HCT116 (cell line): ENCODE measurements around the gene DNTT. TPM values are rescaled to one million over a fixed set of nuclear protein-coding genes. Genes with fewer than 3 reads are reported as not detected.

Source experiments
- ATAC-seq: fragments of 200-7000 bp; cut with Tn5 transposase; 2 replicates; pipeline ENCODE4 v1.9.1; 2020; ENCODE audit warnings: mild to moderate bottlenecking, moderate library complexity
- BruUV-seq: library from RNA; stranded (reverse); fragments of 400-500 nt; replicated peaks from 2 replicates; lab custom pipeline; 2021; lab: Mats Ljungman, UMichigan
- CTCF ChIA-PET: fragments of 300-600 bp; sonication (Branson Sonifier 250); formaldehyde crosslinking; loops from one replicate; lab custom pipeline; 2021; ENCODE audit warnings: antibody characterized with exemption; lab: Charles Lee
- POLR2A ChIA-PET: fragments of 300-600, 350-600 bp; sonication (Branson Sonifier 250); formaldehyde crosslinking; loops from one replicate; lab custom pipeline; 2021; ENCODE audit warnings: antibody characterized with exemption; lab: Charles Lee
- RAD21 ChIA-PET, 2 experiments: fragments of 300-600 bp; sonication (Branson Sonifier 250); formaldehyde crosslinking; loops; one replicate each; lab custom pipeline; 2023; ENCODE audit warnings: low total read pairs in 2 of 2; ENCODE audit not compliant: uncharacterized antibody in 2 of 2, unreplicated experiment in 2 of 2, low non-redundant PET in 1 of 2; lab: Charles Lee
- DNase-seq: peaks from one replicate; pipeline ENCODE4 v3.0.0-alpha.2; 2010; ENCODE audit warnings: low read depth, low spot score
- H2AFZ ChIP-seq: fragments of 200-600 bp; shearing (Covaris generic), sonication (generic); 2 replicates; pipeline ENCODE4 v1.6.1; 2017; ENCODE audit warnings: low read depth, mixed run types, mixed read lengths, antibody characterized with exemption, low read length; ENCODE audit not compliant: poor library complexity, severe bottlenecking
- H3K27ac ChIP-seq: 2 replicates; pipeline ENCODE4 v1.5.1; 2012; ENCODE audit warnings: low read depth, low read length
- H3K27me3 ChIP-seq: fragments of 200-600 bp; sonication (generic); 2 replicates; pipeline ENCODE4 v1.6.1; 2016; ENCODE audit warnings: mixed run types, low read length, mixed read lengths; ENCODE audit not compliant: insufficient read depth
- H3K36me3 ChIP-seq, 2 experiments: fragments of 200-500 bp in 1 of 2; fragments of 200-600 bp in 1 of 2; sonication (Bioruptor generic) in 1 of 2; sonication (generic) in 1 of 2; 2 replicates each; pipeline versions ENCODE4 v1.5.1 to v1.6.1; 2014 to 2016; ENCODE audit warnings: low read length in 2 of 2, inconsistent platforms in 1 of 2, mixed read lengths in 1 of 2, mixed run types in 1 of 2; ENCODE audit not compliant: insufficient read depth in 2 of 2, control insufficient read depth in 1 of 2
- H3K4me1 ChIP-seq, 2 experiments: fragments of 200-600 bp in 1 of 2; sonication (generic) in 1 of 2; 2 replicates each; pipeline versions ENCODE4 v1.5.1 to v1.6.1; 2012 to 2017; ENCODE audit warnings: low read length in 2 of 2, inconsistent platforms in 1 of 2, mild to moderate bottlenecking in 1 of 2, mixed read lengths in 1 of 2, mixed run types in 1 of 2, moderate library complexity in 1 of 2; ENCODE audit not compliant: insufficient read depth in 2 of 2, control insufficient read depth in 1 of 2
- H3K4me2 ChIP-seq: fragments of 200-600 bp; sonication (generic); 2 replicates; pipeline ENCODE4 v1.6.1; 2017; ENCODE audit warnings: mixed run types, low read length, mixed read lengths
- H3K4me3 ChIP-seq, 2 experiments: fragments of 200-600 bp in 1 of 2; sonication (generic) in 1 of 2; replicated peaks in 1 of 2; 2 replicates each; pipeline ENCODE4 v1.5.1; 2011 to 2016; ENCODE audit warnings: low read length in 2 of 2, control low read depth in 1 of 2, low read depth in 1 of 2, mild to moderate bottlenecking in 1 of 2, mixed read lengths in 1 of 2, mixed run types in 1 of 2
- H3K79me2 ChIP-seq: fragments of 200-600 bp; sonication (generic); 2 replicates; pipeline ENCODE4 v1.6.1; 2017; ENCODE audit warnings: mild to moderate bottlenecking, mixed run types, low read length, moderate library complexity, mixed read lengths; ENCODE audit not compliant: insufficient read depth
- H3K9ac ChIP-seq: fragments of 200-600 bp; sonication (generic); 2 replicates; pipeline ENCODE4 v1.6.1; 2016; ENCODE audit warnings: low read length, mixed read lengths
- H3K9me2 ChIP-seq: fragments of 200-600 bp; sonication (generic), shearing (Covaris generic); 2 replicates; pipeline ENCODE4 v1.6.1; 2017; ENCODE audit warnings: mixed run types, mild to moderate bottlenecking, moderate library complexity; ENCODE audit not compliant: insufficient read depth
- H3K9me3 ChIP-seq, 2 experiments: fragments of 200-500 bp in 1 of 2; fragments of 200-600 bp in 1 of 2; sonication (Bioruptor generic) in 1 of 2; sonication (generic) in 1 of 2; 2 replicates each; pipeline ENCODE4 v1.6.1; 2014 to 2017; ENCODE audit warnings: low read length in 2 of 2, mixed read lengths in 2 of 2, inconsistent platforms in 1 of 2, low read depth in 1 of 2, mild to moderate bottlenecking in 1 of 2, mixed run types in 1 of 2, moderate library complexity in 1 of 2; ENCODE audit not compliant: control insufficient read depth in 1 of 2, insufficient read depth in 1 of 2
- H4K20me1 ChIP-seq: fragments of 200-600 bp; sonication (generic), shearing (Covaris generic); 2 replicates; pipeline ENCODE4 v1.6.1; 2017; ENCODE audit warnings: mixed run types, mild to moderate bottlenecking, moderate library complexity; ENCODE audit not compliant: insufficient read depth
- ELF1 ChIP-seq: IDR thresholded peaks from 2 replicates; pipeline ENCODE4 v1.6.1; 2012; ENCODE audit warnings: low read depth, borderline replicate concordance
- EZH2phosphoT487 ChIP-seq: fragments of 200-600 bp; IDR thresholded peaks from 2 replicates; pipeline ENCODE4 v1.6.1; 2018; ENCODE audit warnings: antibody characterized with exemption, borderline replicate concordance
- POLR2A ChIP-seq: IDR thresholded peaks from 2 replicates; pipeline ENCODE4 v1.7.0; 2011; ENCODE audit warnings: borderline replicate concordance; ENCODE audit not compliant: insufficient read depth, insufficient read length; ENCODE audit errors: extremely low read depth
- SP1 ChIP-seq: IDR thresholded peaks from 2 replicates; pipeline ENCODE4 v1.6.1; 2012; ENCODE audit warnings: low read depth
- SRF ChIP-seq: IDR thresholded peaks from 2 replicates; pipeline ENCODE4 v1.6.1; 2012; ENCODE audit warnings: low read depth
- ZNF274 ChIP-seq: fragments of 200-500 bp; sonication (Bioruptor generic); IDR thresholded peaks from 2 replicates; pipeline ENCODE4 v1.6.1; 2014; ENCODE audit warnings: mild to moderate bottlenecking, low read depth, low read length, inconsistent platforms
- intact Hi-C: fragments of 100-400 bp; cut with micrococcal nuclease; formaldehyde crosslinking; loops from 2 replicates; pipeline ENCODE4 v1.10.0; 2022
- total RNA-seq: library from RNA; stranded (reverse); gene quantifications from one replicate; pipeline ENCODE4 v1.2.1, GENCODE V29; 2021; ENCODE audit not compliant: unreplicated experiment
- TF ChIP-seq, protein P1 (sequence below): IDR thresholded peaks from 2 replicates; pipeline ENCODE4 v1.6.1; 2012
- TF ChIP-seq, protein P2 (sequence below): IDR thresholded peaks from 2 replicates; pipeline ENCODE4 v1.6.1; 2012; ENCODE audit warnings: low read depth
- TF ChIP-seq, protein P3 (sequence below): IDR thresholded peaks from 2 replicates; pipeline ENCODE4 v1.6.1; 2012
- TF ChIP-seq, protein P4 (sequence below), 3 experiments: fragments of 200-600 bp in 1 of 3; sonication (generic) in 1 of 3; IDR thresholded peaks in 2 of 3; conservative IDR thresholded peaks in 1 of 3; 2 replicates each; pipeline ENCODE4 v1.5.1; 2012 to 2017; ENCODE audit warnings: low read depth in 2 of 3, low read length in 2 of 3, antibody characterized with exemption in 1 of 3, borderline replicate concordance in 1 of 3, control low read depth in 1 of 3, mild to moderate bottlenecking in 1 of 3, mixed read lengths in 1 of 3, mixed run types in 1 of 3, moderate library complexity in 1 of 3; ENCODE audit not compliant: insufficient read depth in 1 of 3
- TF ChIP-seq, protein P5 (sequence below): IDR thresholded peaks from 2 replicates; pipeline ENCODE4 v1.6.1; 2011; ENCODE audit warnings: mild to moderate bottlenecking, low read length, moderate library complexity; ENCODE audit not compliant: insufficient replicate concordance; ENCODE audit errors: extremely low read depth

DNTT gene
- total RNA-seq, 1 experiment from 2014 or later = not detected

DNA sequence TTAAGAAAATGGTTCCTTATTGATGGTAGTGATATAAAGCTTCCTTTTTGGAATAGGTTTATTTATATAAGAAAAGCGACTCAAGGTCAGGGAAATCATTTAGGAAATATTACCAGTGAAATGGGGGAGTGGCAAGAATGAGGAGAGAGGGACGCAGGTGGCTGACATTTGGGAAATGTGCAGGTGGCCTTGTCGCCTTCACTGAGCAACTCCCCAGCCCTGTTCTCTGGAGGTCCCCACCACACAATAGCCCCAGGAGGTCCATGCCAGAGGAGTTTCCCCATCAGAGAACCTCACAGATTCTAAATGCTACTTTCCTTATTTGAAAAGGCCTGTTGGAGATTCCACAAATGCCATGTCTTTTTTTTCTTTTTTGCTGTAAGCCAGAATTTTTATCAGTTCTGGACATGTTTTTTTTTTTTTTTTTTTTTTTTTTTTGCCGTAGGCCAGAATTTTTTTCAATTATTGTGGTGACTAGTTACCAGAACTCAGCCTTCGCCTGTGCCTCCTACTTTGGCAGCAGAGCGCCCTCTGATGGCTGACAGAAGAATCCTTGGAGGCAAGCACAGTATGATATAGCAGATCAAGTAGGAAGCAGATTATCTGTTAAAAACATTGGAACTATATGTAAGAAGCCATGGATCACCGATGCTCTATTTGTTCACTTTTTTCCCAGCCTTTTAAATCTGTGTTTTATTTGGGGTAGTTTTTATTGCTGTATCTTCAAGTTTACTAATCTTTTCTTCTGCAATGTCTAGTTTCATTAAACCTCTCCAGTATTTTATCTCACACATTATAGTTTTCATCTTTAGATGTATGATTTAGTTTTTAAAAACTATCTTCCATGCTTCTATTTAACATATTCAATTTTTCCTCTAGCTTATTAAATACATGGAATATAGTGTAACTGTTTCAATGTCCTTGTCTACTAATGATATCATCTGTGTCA lies 36.0 kb downstream of the DNTT start (continued):
- TF ChIP-seq POLR2A = no peak

DNA sequence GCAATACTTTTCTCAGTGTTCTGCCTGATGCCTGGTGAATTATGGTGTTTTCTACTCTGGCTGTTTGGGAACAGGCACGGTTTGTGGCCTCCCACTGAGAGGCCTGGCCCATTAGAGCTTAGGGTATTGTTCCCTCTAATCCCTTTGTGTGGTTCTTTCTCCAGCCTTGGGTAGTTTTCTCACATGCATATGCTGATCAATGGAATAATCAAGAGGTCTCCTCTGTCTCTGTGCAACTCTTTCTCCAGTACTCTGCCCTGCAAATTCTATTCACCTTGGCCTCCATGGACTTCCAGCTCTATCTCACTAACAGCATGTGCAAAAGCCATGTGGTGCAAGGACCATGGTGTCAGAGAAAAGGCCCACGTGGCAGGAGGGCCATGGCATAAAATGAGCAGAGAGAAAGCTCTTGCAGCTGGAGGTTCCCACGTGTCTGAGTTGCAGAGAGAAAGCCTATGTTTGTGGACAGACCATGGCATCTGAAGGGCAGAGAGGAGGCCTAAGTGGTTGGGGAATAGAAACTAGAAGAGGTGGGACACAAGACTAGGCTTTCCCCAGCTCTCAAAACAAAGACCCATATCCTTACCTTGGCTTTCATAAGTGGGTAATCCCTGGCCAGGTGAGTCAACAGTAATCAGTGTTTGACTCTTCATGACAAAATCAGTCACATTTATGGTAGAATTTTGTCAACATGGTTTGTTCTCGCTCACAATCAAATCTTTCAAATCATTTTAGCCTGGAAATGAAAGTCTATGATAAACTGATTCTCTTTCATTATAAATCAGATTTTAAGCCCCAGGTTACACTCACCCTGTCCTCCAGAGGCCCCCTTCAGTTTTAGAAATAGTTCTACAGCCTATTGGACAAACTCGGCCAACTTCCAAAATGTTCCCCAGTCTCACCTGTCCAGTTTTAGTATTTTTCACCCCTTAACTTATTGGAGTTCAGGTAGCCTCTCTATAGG lies 37.3 kb downstream of the DNTT start:
- no peak for ATAC-seq
- no peak for DNase-seq
- TF ChIP-seq, protein P1, sequence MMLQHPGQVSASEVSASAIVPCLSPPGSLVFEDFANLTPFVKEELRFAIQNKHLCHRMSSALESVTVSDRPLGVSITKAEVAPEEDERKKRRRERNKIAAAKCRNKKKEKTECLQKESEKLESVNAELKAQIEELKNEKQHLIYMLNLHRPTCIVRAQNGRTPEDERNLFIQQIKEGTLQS = no peak
- TF ChIP-seq POLR2A = no peak
- no peak for TF ChIP-seq ZNF274
- TF ChIP-seq, protein P2, sequence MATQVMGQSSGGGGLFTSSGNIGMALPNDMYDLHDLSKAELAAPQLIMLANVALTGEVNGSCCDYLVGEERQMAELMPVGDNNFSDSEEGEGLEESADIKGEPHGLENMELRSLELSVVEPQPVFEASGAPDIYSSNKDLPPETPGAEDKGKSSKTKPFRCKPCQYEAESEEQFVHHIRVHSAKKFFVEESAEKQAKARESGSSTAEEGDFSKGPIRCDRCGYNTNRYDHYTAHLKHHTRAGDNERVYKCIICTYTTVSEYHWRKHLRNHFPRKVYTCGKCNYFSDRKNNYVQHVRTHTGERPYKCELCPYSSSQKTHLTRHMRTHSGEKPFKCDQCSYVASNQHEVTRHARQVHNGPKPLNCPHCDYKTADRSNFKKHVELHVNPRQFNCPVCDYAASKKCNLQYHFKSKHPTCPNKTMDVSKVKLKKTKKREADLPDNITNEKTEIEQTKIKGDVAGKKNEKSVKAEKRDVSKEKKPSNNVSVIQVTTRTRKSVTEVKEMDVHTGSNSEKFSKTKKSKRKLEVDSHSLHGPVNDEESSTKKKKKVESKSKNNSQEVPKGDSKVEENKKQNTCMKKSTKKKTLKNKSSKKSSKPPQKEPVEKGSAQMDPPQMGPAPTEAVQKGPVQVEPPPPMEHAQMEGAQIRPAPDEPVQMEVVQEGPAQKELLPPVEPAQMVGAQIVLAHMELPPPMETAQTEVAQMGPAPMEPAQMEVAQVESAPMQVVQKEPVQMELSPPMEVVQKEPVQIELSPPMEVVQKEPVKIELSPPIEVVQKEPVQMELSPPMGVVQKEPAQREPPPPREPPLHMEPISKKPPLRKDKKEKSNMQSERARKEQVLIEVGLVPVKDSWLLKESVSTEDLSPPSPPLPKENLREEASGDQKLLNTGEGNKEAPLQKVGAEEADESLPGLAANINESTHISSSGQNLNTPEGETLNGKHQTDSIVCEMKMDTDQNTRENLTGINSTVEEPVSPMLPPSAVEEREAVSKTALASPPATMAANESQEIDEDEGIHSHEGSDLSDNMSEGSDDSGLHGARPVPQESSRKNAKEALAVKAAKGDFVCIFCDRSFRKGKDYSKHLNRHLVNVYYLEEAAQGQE = no peak
- TF ChIP-seq ELF1 = no peak
- TF ChIP-seq, protein P3, sequence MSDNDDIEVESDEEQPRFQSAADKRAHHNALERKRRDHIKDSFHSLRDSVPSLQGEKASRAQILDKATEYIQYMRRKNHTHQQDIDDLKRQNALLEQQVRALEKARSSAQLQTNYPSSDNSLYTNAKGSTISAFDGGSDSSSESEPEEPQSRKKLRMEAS = no peak
- no peak for TF ChIP-seq SP1
- TF ChIP-seq EZH2phosphoT487 = no peak
- TF ChIP-seq, protein P4, sequence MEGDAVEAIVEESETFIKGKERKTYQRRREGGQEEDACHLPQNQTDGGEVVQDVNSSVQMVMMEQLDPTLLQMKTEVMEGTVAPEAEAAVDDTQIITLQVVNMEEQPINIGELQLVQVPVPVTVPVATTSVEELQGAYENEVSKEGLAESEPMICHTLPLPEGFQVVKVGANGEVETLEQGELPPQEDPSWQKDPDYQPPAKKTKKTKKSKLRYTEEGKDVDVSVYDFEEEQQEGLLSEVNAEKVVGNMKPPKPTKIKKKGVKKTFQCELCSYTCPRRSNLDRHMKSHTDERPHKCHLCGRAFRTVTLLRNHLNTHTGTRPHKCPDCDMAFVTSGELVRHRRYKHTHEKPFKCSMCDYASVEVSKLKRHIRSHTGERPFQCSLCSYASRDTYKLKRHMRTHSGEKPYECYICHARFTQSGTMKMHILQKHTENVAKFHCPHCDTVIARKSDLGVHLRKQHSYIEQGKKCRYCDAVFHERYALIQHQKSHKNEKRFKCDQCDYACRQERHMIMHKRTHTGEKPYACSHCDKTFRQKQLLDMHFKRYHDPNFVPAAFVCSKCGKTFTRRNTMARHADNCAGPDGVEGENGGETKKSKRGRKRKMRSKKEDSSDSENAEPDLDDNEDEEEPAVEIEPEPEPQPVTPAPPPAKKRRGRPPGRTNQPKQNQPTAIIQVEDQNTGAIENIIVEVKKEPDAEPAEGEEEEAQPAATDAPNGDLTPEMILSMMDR (IDR thresholded peaks at IDR 0.05 in 2 of 3, conservative IDR thresholded peaks at IDR 0.05 in 1 of 3; ENCODE audit: borderline replicate concordance in 1 of 3, insufficient read depth in 1 of 3, low read depth in 2 of 3, low read length in 2 of 3) = no peak
- TF ChIP-seq, protein P5, sequence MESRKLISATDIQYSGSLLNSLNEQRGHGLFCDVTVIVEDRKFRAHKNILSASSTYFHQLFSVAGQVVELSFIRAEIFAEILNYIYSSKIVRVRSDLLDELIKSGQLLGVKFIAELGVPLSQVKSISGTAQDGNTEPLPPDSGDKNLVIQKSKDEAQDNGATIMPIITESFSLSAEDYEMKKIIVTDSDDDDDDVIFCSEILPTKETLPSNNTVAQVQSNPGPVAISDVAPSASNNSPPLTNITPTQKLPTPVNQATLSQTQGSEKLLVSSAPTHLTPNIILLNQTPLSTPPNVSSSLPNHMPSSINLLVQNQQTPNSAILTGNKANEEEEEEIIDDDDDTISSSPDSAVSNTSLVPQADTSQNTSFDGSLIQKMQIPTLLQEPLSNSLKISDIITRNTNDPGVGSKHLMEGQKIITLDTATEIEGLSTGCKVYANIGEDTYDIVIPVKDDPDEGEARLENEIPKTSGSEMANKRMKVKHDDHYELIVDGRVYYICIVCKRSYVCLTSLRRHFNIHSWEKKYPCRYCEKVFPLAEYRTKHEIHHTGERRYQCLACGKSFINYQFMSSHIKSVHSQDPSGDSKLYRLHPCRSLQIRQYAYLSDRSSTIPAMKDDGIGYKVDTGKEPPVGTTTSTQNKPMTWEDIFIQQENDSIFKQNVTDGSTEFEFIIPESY = no peak
- no peak for TF ChIP-seq SRF
- TF ChIP-seq, all 23 proteins: peak for 0
- Histone ChIP-seq H3K27me3 (no peaks in the 10 kb centered on the region), H4K20me1 (no peaks in the 10 kb centered on the region), H2AFZ (no peak overlapping the region), H3K9me3 (peaks cover 0 to 5% of the 10 kb centered on the region in 2 experiments; a peak in 2 of 4 replicates), H3K4me3 (no peak overlapping the region), H3K4me2 (no peak overlapping the region), H3K4me1 (no peaks in the 10 kb centered on the region), H3K36me3 (no peaks in the 10 kb centered on the region), H3K79me2 (no peaks in the 10 kb centered on the region), H3K9me2 (no peaks in the 10 kb centered on the region), H3K27ac (no peak overlapping the region), H3K9ac (no peak overlapping the region)
- ChIA-PET POLR2A (no interaction called here), RAD21 (no interaction called here), CTCF (interaction anchor here (1.0 to 1.7 kb wide), 3 partner anchors 29 to 112 kb away, joined by 3 read pairs; no protein-coding TSS in a partner anchor)
- BruUV-seq = no TSS peak
- intact Hi-C loops = loop anchor here (2.0 kb wide), 1 partner anchor 325 kb away; no protein-coding TSS in a partner anchor
